Subcutaneous adipose tissue (tissue), 4 donors: ENCODE data around the gene LAMB4. TPM values are rescaled to one million over a fixed set of nuclear protein-coding genes. Genes with fewer than 3 reads are reported as not detected.

Source experiments
- total RNA-seq, 4 donors: library from RNA; depleted of rRNA; stranded (reverse); fragments of >200 nt; gene quantifications; one replicate each; pipeline ENCODE4 v1.1.0, GENCODE V29; 2016
- TF ChIP-seq, protein P1 (sequence below): fragments of 450-650 bp; IDR thresholded peaks from one replicate; pipeline ENCODE4 v1.5.1; 2016; ENCODE audit warnings: low read depth, mild to moderate bottlenecking, control low read depth, antibody characterized with exemption, moderate library complexity

The LAMB4 gene
- total RNA-seq, 4 donors from 2014 or later = not detected

DNA sequence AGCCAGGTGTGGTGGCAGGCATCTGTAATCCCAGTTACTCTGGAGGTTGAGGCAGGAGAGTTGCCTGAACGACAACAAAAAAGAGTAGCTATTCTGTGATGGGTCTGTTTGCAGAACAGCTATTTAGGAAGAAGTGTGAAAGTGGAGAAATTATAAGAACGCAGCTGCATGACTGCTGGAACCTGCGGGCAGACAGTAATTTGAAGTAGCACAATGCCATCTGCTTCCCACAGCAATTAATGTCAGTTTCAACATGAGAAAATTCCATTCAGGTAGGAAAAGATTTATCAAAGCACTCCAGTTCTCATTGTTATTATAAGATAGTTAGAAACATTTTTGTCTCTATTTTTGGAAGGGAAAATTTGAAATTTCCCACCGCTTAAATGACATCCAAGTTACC, 148.7 kb downstream of the LAMB4 start:
- TF ChIP-seq, protein P1, sequence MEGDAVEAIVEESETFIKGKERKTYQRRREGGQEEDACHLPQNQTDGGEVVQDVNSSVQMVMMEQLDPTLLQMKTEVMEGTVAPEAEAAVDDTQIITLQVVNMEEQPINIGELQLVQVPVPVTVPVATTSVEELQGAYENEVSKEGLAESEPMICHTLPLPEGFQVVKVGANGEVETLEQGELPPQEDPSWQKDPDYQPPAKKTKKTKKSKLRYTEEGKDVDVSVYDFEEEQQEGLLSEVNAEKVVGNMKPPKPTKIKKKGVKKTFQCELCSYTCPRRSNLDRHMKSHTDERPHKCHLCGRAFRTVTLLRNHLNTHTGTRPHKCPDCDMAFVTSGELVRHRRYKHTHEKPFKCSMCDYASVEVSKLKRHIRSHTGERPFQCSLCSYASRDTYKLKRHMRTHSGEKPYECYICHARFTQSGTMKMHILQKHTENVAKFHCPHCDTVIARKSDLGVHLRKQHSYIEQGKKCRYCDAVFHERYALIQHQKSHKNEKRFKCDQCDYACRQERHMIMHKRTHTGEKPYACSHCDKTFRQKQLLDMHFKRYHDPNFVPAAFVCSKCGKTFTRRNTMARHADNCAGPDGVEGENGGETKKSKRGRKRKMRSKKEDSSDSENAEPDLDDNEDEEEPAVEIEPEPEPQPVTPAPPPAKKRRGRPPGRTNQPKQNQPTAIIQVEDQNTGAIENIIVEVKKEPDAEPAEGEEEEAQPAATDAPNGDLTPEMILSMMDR = no peak

DNA sequence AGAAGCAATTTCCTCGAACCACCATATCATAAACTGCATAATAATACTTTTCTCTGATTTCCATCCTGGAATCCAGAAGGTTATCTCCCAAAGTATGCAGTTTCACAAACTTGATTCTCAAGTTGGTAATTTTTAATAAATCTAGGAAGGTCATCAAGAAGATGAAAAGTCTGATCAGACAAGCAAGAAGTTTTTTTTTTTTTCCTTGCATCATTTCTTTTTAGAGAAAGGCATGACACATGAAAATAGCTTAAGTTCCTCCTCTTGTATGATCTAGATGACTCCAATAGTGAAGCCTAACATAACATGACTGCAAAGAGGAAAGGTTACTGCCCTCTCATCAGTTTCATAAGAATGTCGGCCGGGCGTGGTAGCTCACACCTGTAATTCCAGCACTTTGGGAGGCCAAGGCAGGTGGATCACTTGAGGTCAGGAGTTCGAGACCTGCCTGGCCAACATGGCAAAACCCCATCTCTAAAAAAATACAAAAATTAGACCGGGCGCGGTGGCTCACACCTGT, 149.4 kb downstream of the LAMB4 start:
- TF ChIP-seq, protein P1 = no peak

DNA sequence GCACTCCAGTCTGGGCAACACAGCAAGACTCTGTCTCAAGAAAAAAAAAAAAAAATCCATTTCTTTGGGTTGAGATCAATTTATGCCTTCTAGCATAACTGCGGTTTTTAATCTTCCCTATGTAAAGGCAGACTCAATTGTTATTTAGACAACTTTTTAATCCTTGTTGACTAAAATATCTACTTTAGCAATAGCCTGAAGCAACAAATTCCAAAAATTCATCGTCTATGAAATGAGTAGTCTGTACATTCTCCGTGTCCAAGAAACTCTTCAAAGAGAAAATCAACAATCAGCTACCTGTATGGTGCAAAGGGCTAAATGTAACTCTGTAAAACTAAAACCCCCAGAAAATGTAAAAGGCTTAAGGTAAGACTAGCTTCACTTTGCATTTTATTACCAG, 150.0 kb downstream of the LAMB4 start:
- TF ChIP-seq, protein P1 = no peak

DNA sequence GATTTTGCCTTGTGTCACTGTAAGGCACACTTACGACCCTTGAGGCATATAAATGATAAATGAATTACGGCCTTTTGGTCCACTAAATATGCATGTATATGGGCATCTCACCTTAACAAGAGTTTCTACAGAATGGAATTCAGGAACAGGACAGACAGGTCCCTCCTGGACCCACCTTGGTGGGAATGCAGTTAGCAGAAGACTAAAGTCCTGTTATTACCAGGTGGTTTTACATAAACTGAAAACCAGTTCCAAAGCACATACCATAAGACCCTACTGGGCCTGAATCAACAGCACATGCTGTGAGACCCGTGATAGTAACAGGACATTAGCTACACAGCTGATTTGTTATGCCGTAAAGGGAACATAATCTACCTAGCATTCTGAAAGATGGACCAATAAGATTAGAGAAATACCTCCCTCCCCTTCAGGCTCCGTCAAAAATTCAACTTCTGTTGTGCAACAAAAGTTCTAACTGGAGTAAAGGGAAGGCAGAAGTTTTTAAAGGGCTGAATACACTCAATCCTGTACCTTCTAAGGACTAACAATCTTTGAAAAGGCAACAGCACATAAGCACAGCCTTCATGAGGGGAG, 151.2 kb downstream of the LAMB4 start:
- TF ChIP-seq, protein P1 = no peak

DNA sequence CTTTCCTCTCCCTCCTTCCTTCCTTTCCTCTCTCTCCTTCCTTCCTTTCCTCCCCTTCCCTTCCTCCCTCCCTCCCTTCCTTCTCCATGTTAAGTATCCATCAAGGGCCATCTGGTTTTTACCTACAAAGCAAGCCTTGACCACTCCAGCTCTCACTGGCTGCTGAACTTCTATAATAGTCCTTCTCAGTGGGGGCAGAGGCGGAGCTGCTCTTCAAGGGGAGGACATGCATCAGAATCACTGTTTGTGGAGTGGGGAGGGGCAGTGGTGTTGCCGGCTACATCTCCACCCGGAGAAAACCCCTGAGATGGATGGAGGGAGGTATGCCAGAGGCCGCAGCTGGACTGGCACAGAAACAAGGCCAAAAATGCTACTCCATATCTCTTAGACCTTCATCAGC, 153.1 kb downstream of the LAMB4 start:
- TF ChIP-seq, protein P1 = no peak

DNA sequence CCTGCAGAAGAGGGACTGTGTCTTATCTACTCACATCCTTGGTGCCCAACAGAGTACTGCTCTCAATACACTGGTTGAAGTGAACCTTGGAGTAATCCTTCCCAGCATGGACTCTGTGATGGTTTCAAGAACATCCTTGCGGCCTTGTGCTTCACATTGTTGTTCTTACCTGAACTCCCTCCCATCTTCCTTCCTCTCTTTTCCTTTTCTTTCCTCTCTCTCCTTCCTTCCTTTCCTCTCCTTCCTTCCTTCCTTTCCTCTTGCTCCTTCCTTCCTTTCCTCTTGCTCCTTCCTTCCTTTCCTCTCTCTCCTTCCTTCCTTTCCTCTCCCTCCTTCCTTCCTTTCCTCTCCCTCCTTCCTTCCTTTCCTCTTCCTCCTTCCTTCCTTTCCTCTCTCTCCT, 153.5 kb downstream of the LAMB4 start:
- TF ChIP-seq, protein P1 = no peak

DNA sequence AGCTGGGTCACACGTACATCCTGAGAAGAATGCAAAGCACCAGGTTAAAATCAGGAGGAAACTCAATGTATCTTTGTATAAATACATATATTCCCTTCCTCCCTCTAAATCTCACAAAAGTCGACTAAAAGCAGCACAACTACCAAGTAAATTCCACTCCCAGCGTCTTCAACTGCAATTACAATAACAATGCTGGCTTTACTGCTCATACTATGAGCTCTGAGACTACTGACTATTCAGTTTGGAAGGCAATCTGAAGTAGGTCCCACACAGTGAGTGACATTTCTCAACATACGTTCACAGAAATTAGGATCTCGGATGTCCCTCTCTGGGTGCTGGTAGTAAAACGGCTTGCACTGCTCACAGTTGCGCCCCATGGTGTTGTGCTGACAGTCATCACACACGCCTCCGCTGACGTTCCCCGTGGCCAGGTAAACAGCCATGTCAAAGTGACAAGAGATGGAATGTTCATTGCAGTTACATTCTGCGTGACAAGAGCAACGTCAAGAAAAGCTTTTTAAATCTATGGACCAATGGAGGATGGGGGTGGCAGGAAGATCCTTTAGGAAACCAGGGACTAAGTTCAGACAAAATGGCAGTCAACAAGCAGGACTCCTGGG, 154.7 kb downstream of the LAMB4 start:
- TF ChIP-seq, protein P1 = no peak
